ENCODE measurements around the gene NPLOC4.

- no peak for TF ChIP-seq EZH2 (IDR thresholded peaks at IDR 0.05; ENCODE audit: insufficient read depth, poor library complexity, severe bottlenecking)
- no peak for TF ChIP-seq EZH2phosphoT487 (IDR thresholded peaks at IDR 0.05; ENCODE audit: insufficient read depth, low read depth)
These were observed 92.5 kb downstream of the NPLOC4 start for GRCh38 chr17:81544281-81544974.

Measured in GM23248 (cell line).